NCI-H2196 treated with DMSO at 0.1 percent for 48 hours (cell line): ENCODE results near the gene GLT1D1.
"Not testable (repeated sequence)": the region's sequence is repeated elsewhere in the genome, so short reads cannot be mapped to it uniquely, and the experiment has no call there.

Source experiments
- DNase-seq: peaks from one replicate; lab custom pipeline; 2025; ENCODE audit not compliant: unreplicated experiment; lab: John Stamatoyannopoulos, UW

GLT1D1 gene

GRCh38 chr12:128820253-128820652 lies 33.0 kb upstream of the GLT1D1 start:
- DNase-seq, result no peak

- DNase-seq, result no peak
Measured at GRCh38 chr12:128820723-128821432, 32.4 kb upstream of the GLT1D1 start.

- DNase-seq, result peak; percentile 64
Measured at GRCh38 chr12:128823216-128823915, 29.9 kb upstream of the GLT1D1 start.

GRCh38 chr12:128823916-128824839 lies 29.1 kb upstream of the GLT1D1 start, which contains the start of gene SLC15A4:
Gene SLC15A4, minus strand, starts transcription at chr12:128823958. Its CDS starts 15 bp downstream, at chr12:128823943.
- DNase-seq, result peak; percentile 94

- no peak for DNase-seq
Measured at GRCh38 chr12:128825835-128826234, 27.4 kb upstream of the GLT1D1 start.

GRCh38 chr12:128827724-128828123 lies 25.6 kb upstream of the GLT1D1 start:
- no peak for DNase-seq

GRCh38 chr12:128829861-128830504 lies 23.3 kb upstream of the GLT1D1 start:
- DNase-seq, result no peak

GRCh38 chr12:128830505-128830893 lies 22.8 kb upstream of the GLT1D1 start:
- no peak for DNase-seq

GRCh38 chr12:128833418-128833817 lies 19.9 kb upstream of the GLT1D1 start:
- DNase-seq, result no peak

- DNase-seq, result not testable (repeated sequence)
Measured at GRCh38 chr12:128839885-128840284, 13.4 kb upstream of the GLT1D1 start.

GRCh38 chr12:128840862-128841468 lies 12.3 kb upstream of the GLT1D1 start:
- no peak for DNase-seq

GRCh38 chr12:128842579-128842978 lies 10.7 kb upstream of the GLT1D1 start:
- DNase-seq, result no peak

- DNase-seq, result no peak
Measured at GRCh38 chr12:128843538-128843937, 9.7 kb upstream of the GLT1D1 start.

- DNase-seq, result no peak
Measured at GRCh38 chr12:128844031-128844635, 9.1 kb upstream of the GLT1D1 start.

- not testable (repeated sequence) for DNase-seq
Measured at GRCh38 chr12:128846671-128847070, 6.6 kb upstream of the GLT1D1 start.

- DNase-seq, result no peak
Measured at GRCh38 chr12:128848371-128848770, 4.9 kb upstream of the GLT1D1 start.

GRCh38 chr12:128849806-128850205 lies 3.5 kb upstream of the GLT1D1 start:
- not testable (repeated sequence) for DNase-seq

GRCh38 chr12:128850400-128850799 lies 2.9 kb upstream of the GLT1D1 start:
- no peak for DNase-seq

- DNase-seq, result not testable (repeated sequence)
Measured at GRCh38 chr12:128851429-128851828, 1.8 kb upstream of the GLT1D1 start.
